Psoas muscle (tissue), 8 donors: Measurements from ENCODE around the gene RELL1. TPM values are rescaled to one million over a fixed set of nuclear protein-coding genes. Genes with fewer than 3 reads are reported as not detected.

Experiments
- ATAC-seq, 4 donors: fragments of 200-7000 bp; cut with Tn5 transposase; one replicate each; pipeline ENCODE4 v1.9.1; 2020; ENCODE audit warnings: moderate library complexity in 3 of 4, mild to moderate bottlenecking in 2 of 4
- DNase-seq, 2 donors: peaks; one replicate each; pipeline ENCODE4 v3.0.0-alpha.2; 2020
- H3K27ac ChIP-seq: fragments of 200-600 bp; one replicate; pipeline ENCODE4 v1.8.0; 2022
- H3K27me3 ChIP-seq, 3 donors: fragments of 200-600 bp in 1 of 3; one replicate each; pipeline versions ENCODE4 v1.6.1 to v1.8.0; 2013 to 2022; ENCODE audit warnings: low read length in 2 of 3, mild to moderate bottlenecking in 2 of 3, moderate library complexity in 1 of 3; ENCODE audit not compliant: insufficient read depth in 3 of 3
- H3K36me3 ChIP-seq, 2 donors: fragments of 200-600 bp in 1 of 2; one replicate each; pipeline versions ENCODE4 v1.6.1 to v1.8.0; 2013 to 2022; ENCODE audit warnings: low read depth in 1 of 2, mild to moderate bottlenecking in 1 of 2, moderate library complexity in 1 of 2; ENCODE audit not compliant: insufficient read depth in 1 of 2
- H3K4me1 ChIP-seq: fragments of 200-600 bp; one replicate; pipeline ENCODE4 v1.8.0; 2022
- H3K4me3 ChIP-seq: fragments of 200-600 bp; one replicate; pipeline ENCODE4 v1.8.0; 2022; ENCODE audit warnings: mild to moderate bottlenecking
- H3K9me3 ChIP-seq: fragments of 200-600 bp; one replicate; pipeline ENCODE4 v1.8.0; 2022
- CTCF ChIP-seq: fragments of 200-600 bp; IDR thresholded peaks from one replicate; pipeline ENCODE4 v1.8.0; 2022; ENCODE audit warnings: antibody characterized with exemption
- WGBS, 3 donors: extraction: QIAGEN DNeasy Blood & Tissue Kit; methylation state at CpG; one replicate each; pipeline versions ENCODE4 v1.1.6 to v1.1.7; 2013; 5-methylcytosine and 5-hydroxymethylcytosine counted together
- intact Hi-C, 2 donors: fragments of 100-400 bp; cut with DNase I; formaldehyde crosslinking; loops; one replicate each; pipeline versions ENCODE4 v1.11.0 to v1.14.2; 2022
- polyA plus RNA-seq, 3 donors: library from polyadenylated mRNA; stranded (reverse); fragments of 200-250 nt; gene quantifications; one replicate each; pipeline ENCODE4 v1.2.3, GENCODE V29; 2013
- total RNA-seq, 4 donors: library from RNA; stranded (reverse); fragmentation: NEBNext Ultra II Directional in 2 of 4; extraction: Animal tissue kit (Norgen Biotek cat#: 25700) in 2 of 4; gene quantifications; one replicate each; pipeline versions ENCODE4 v1.2.1 to v1.2.4, GENCODE V29; 2021 to 2023
- donor health status: healthy with polysubstance abuse.
- donor health status: DM: no; HTN: no; CAD: no; lungs with moderate emphysema.
- donor health status: Bipolar disorder and iron deficiency.
- donor health status: healthy.
- donor health status: DM: yes; HTN: yes; CAD: no.
- donor health status: DM: no; HTN: no; CAD: no.
- donor health status: DM: no; HTN: no; CAD: no.
- donor health status: DM: yes; HTN: yes; CAD: no.

Gene RELL1
- total and polyA plus RNA-seq, 7 donors = 2.3 to 35.7 (median 21.0) TPM

DNA sequence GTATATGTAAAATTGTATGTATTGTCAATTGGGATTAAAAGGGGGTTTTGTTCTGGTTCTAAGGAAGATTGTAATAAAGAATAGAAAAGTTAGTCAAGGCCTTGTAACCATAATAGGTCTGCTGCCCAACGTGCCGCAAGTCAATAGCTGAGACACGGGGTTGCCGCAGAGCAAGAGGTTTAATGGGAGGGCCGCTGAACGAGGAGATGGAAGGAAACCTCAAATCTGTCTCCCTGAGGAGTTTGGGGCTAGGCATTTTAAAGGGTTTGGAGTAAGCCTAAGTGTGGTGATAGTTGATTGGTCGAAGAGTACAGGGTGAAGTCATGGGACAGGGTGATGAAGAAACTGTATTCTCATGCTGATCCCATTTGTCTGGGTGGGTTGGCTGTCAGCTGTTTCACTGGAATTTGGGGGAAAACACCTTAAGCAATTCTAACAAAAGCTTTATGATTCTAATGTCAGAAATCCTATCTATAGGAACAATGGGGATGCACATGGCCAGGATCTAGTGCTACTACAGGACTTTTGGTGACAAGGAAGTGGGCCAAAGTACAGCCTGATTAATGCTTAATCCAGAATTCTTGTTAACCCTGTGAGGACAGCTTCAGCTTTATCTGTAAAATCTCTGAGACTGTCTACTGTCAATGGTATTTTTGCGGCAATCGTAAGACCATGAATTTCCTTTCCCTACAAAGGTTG, 86.9 kb downstream of the RELL1 start:
- Histone ChIP-seq H3K27me3 (no peaks in the 10 kb centered on the region), H3K4me1 (no peaks in the 10 kb centered on the region), H3K36me3 (no peaks in the 10 kb centered on the region), H3K9me3 (no peaks in the 10 kb centered on the region), H3K27ac (no peak overlapping the region), H3K4me3 (no peak overlapping the region)
- ATAC-seq (no peak), DNase-seq (no peak)
- WGBS, 3 donors = 82 to 92% (median 91%) methylated on average over 9 of the region's 9 CpGs
- TF ChIP-seq CTCF = no peak
- intact Hi-C loops = no loop called here

GRCh38 chr4:37597034-37597433, 89.1 kb downstream of the RELL1 start:
- no peaks in the 10 kb centered on the region for H3K9me3 ChIP-seq
- intact Hi-C loops = no loop called here
- ATAC-seq (no peak), DNase-seq (no peak)
- no peaks in the 10 kb centered on the region for H3K4me1 ChIP-seq
- 96 to 97% (median 96%) methylated on average over 4 of the region's 4 CpGs for WGBS, 3 donors
- H3K27ac ChIP-seq = no peak overlapping the region
- no peaks in the 10 kb centered on the region for H3K27me3 ChIP-seq
- H3K36me3 ChIP-seq = no peaks in the 10 kb centered on the region
- no peak overlapping the region for H3K4me3 ChIP-seq
- no peak for TF ChIP-seq CTCF

DNA sequence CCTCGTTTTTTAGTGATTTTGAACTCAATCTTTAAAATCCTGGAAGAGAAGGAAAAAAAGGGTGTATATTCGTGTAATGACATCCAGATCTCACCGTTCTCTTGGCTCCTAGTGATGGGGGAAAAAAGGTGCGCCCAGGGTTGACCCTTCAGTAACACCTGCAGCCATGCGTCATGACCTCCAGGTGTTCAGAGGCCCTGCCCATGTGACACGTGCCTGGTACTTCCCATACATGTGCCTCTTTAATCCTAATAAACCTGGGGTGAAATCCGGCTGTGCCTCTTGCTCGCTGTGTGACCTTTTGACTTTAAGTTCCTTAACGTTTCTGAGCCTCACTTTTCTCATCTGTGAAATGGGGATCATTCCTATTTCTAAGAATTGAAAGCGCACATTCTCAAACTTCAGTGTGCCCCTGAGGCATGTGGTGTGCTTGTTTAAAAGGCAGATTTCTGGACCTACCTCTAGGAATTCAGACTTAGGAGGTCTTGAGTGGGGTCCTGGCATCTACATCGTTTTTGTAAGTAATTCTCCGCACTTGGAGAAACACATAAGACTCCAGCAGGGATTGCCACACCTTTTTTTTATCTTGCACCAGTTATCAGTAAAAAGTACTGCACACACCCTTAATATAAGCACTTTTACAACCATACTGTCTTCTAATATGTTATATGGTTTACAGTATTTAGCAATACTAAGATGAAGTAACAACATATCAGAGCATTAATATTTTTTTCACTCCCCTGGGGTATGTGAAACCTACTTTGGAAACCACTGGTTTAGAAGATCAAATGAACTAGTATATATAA, 90.1 kb downstream of the RELL1 start:
- Histone ChIP-seq H3K9me3 (no peaks in the 10 kb centered on the region), H3K27me3 (no peaks in the 10 kb centered on the region), H3K4me3 (no peak overlapping the region), H3K36me3 (no peaks in the 10 kb centered on the region), H3K4me1 (no peaks in the 10 kb centered on the region), H3K27ac (no peak overlapping the region)
- intact Hi-C loops = no loop called here
- no peak for ATAC-seq
- DNase-seq = no peak
- TF ChIP-seq CTCF = no peak
- 73 to 80% (median 77%) methylated on average over 12 of the region's 12 CpGs for WGBS, 3 donors

DNA sequence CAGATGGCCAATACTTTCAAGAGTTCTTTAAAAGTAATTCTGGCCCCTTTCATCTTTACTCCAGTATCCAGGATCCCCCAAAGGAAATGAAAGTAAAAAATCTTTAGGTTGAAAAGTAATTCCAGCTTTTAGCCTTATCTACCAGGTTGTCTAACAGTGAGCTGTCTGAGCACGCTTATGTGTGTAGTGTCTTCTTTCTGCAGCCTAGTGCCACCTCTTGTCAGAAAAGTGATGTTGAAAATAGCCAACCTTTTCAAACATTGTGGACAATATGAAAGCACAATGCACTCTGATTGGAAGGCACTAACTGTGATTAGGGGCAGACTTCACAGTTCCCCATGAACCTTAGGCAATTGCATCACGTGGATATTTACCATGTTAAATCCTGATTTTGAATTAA, 92.1 kb downstream of the RELL1 start:
- no peak overlapping the region for H3K4me3 ChIP-seq
- H3K27me3 ChIP-seq = no peaks in the 10 kb centered on the region
- WGBS, 3 donors = 78 to 81% (median 80%) methylated on average over 2 of the region's 2 CpGs
- intact Hi-C loops = no loop called here
- no peak overlapping the region for H3K27ac ChIP-seq
- TF ChIP-seq CTCF = no peak
- H3K9me3 ChIP-seq = no peaks in the 10 kb centered on the region
- ATAC-seq (no peak), DNase-seq (no peak)
- no peaks in the 10 kb centered on the region for H3K36me3 ChIP-seq
- H3K4me1 ChIP-seq = no peaks in the 10 kb centered on the region
